GM19099 (cell line): Measurements from ENCODE around the gene KRTAP9-2.
"Not testable (repeated sequence)": the region's sequence is repeated elsewhere in the genome, so short reads cannot be mapped to it uniquely, and the experiment has no call there.

Experiments used
- POLR2A ChIP-seq: IDR thresholded peaks from 3 replicates; pipeline ENCODE4 v1.6.1; 2011; ENCODE audit warnings: low read depth; ENCODE audit not compliant: insufficient read length; ENCODE audit errors: extremely low read depth

Gene KRTAP9-2

GRCh38 chr17:41215681-41216080 lies 10.8 kb upstream of the KRTAP9-2 start:
- no peak for TF ChIP-seq POLR2A

GRCh38 chr17:41223821-41224220 lies 2.6 kb upstream of the KRTAP9-2 start:
- no peak for TF ChIP-seq POLR2A

- TF ChIP-seq POLR2A: no peak
Measured at GRCh38 chr17:41226051-41226450, 397 bp upstream of the KRTAP9-2 start.

- TF ChIP-seq POLR2A: no peak
Measured at GRCh38 chr17:41230094-41230493, 3.6 kb downstream of the KRTAP9-2 start.

- no peak for TF ChIP-seq POLR2A
Measured at GRCh38 chr17:41231731-41232130, 5.3 kb downstream of the KRTAP9-2 start.

GRCh38 chr17:41232399-41233105 lies 6.1 kb downstream of the KRTAP9-2 start, which contains the start of gene KRTAP9-3:
KRTAP9-3 (plus strand) TSS chr17:41232449; CDS start chr17:41232502, 53 bp downstream.
- not testable (repeated sequence) for TF ChIP-seq POLR2A

- TF ChIP-seq POLR2A: not testable (repeated sequence)
Measured at GRCh38 chr17:41237949-41238437, 11.5 kb downstream of the KRTAP9-2 start, which contains the start of gene KRTAP9-8. KRTAP9-8 (plus strand) TSS chr17:41237999; CDS start chr17:41238052, 53 bp downstream.

- TF ChIP-seq POLR2A: not testable (repeated sequence)
Measured at GRCh38 chr17:41249637-41250240, 23.3 kb downstream of the KRTAP9-2 start, which contains the start of gene KRTAP9-4. KRTAP9-4 (plus strand) TSS chr17:41249687; CDS start chr17:41249721, 34 bp downstream.

- TF ChIP-seq POLR2A: no peak
Measured at GRCh38 chr17:41251261-41251660, 24.8 kb downstream of the KRTAP9-2 start.

GRCh38 chr17:41254861-41255260 lies 28.4 kb downstream of the KRTAP9-2 start:
- no peak for TF ChIP-seq POLR2A

GRCh38 chr17:41255381-41256290 lies 29.2 kb downstream of the KRTAP9-2 start, which contains the start of gene KRTAP9-9:
KRTAP9-9 (plus strand) TSS chr17:41255384.
- TF ChIP-seq POLR2A: not testable (repeated sequence)

GRCh38 chr17:41256291-41256685 lies 29.8 kb downstream of the KRTAP9-2 start:
- no peak for TF ChIP-seq POLR2A

GRCh38 chr17:41258406-41258805 lies 32.0 kb downstream of the KRTAP9-2 start:
- TF ChIP-seq POLR2A: no peak

GRCh38 chr17:41263212-41263611 lies 36.8 kb downstream of the KRTAP9-2 start:
- TF ChIP-seq POLR2A: no peak

- no peak for TF ChIP-seq POLR2A
Measured at GRCh38 chr17:41264599-41264998, 38.2 kb downstream of the KRTAP9-2 start.

GRCh38 chr17:41265078-41265477 lies 38.6 kb downstream of the KRTAP9-2 start, which contains the start of gene KRTAP9-6:
KRTAP9-6 (plus strand) TSS chr17:41265378; CDS start chr17:41265378, 0 bp downstream.
- no peak for TF ChIP-seq POLR2A
